Measurements from ENCODE around the gene FTO. TPM values are rescaled to one million over a fixed set of nuclear protein-coding genes. Genes with fewer than 3 reads are reported as not detected.

The FTO gene
- total RNA-seq, 1 experiment from 2014 or later, result 57.4 TPM

GRCh38 chr16:53952215-53953208, 248.6 kb downstream of the FTO start (continued):
- no peak for TF ChIP-seq ZNF425 (CRISPR knock-in tag; conservative IDR thresholded peaks at IDR 0.05)
- TF ChIP-seq TEAD4 (CRISPR knock-in tag; IDR thresholded peaks at IDR 0.05), result no peak
- TF ChIP-seq HMGA2 (CRISPR knock-in tag; IDR thresholded peaks at IDR 0.05), result no peak
- TF ChIP-seq ZNF219 (CRISPR knock-in tag; IDR thresholded peaks at IDR 0.05; ENCODE audit: borderline replicate concordance), result no peak
- TF ChIP-seq CTCF (IDR thresholded peaks at IDR 0.05), result no peak
- TF ChIP-seq ZNF512 (CRISPR knock-in tag; IDR thresholded peaks at IDR 0.05; ENCODE audit: borderline replicate concordance), result no peak

GRCh38 chr16:53953336-53953735, 249.4 kb downstream of the FTO start:
- ChIA-PET POLR2A (no interaction called here), CTCF (no interaction called here)

GRCh38 chr16:53955221-53955875, 251.4 kb downstream of the FTO start:
- no peaks in the 10 kb centered on the region for H3K36me3 Mint-ChIP-seq
- no peak for DNase-seq (ENCODE audit: low spot score)
- no peak for ATAC-seq
- ChIA-PET POLR2A (interaction anchor here (0.6 kb wide), 1 partner anchor 59 kb away, joined by 5 read pairs; no protein-coding TSS in a partner anchor), CTCF (interaction anchor here (0.7 kb wide), 2 partner anchors 287 to 328 kb away, joined by 3 read pairs; no protein-coding TSS in a partner anchor)
- H3K4me1 Mint-ChIP-seq, result 0 out of 2 replicates have a peak, but pooled peaks cover under 1% of the 10 kb centered on the region
- TF ChIP-seq MAX (CRISPR knock-in tag; IDR thresholded peaks at IDR 0.05) (no peak), TP53 (CRISPR knock-in tag; IDR thresholded peaks at IDR 0.05) (no peak), NFE2L1 (CRISPR knock-in tag; IDR thresholded peaks at IDR 0.05) (no peak), CDX4 (CRISPR knock-in tag; IDR thresholded peaks at IDR 0.05; ENCODE audit: borderline replicate concordance) (no peak), CTCF (IDR thresholded peaks at IDR 0.05) (no peak), SOX15 (CRISPR knock-in tag; IDR thresholded peaks at IDR 0.05) (no peak), ATF1 (CRISPR knock-in tag; IDR thresholded peaks at IDR 0.05) (no peak), ZNF219 (CRISPR knock-in tag; IDR thresholded peaks at IDR 0.05; ENCODE audit: borderline replicate concordance) (no peak), USF1 (CRISPR knock-in tag; IDR thresholded peaks at IDR 0.05) (no peak), ZNF121 (CRISPR knock-in tag; IDR thresholded peaks at IDR 0.05) (no peak), ZBTB21 (CRISPR knock-in tag; IDR thresholded peaks at IDR 0.05; ENCODE audit: borderline replicate concordance) (no peak), ZNF232 (CRISPR knock-in tag; IDR thresholded peaks at IDR 0.05) (no peak)
- H3K27me3 Mint-ChIP-seq (ENCODE audit: low read depth), result no peaks in the 10 kb centered on the region
- H3K9me3 Mint-ChIP-seq, result no peaks in the 10 kb centered on the region
- no peak overlapping the region for H3K4me3 Mint-ChIP-seq
- H3K27ac Mint-ChIP-seq, result no peak overlapping the region; the same call in 1 of the 2 replicates

More at GRCh38 chr16:53953336-53953735, 249.4 kb downstream of the FTO start:
- Mint-ChIP-seq H3K4me3 (no peak overlapping the region), H3K27ac (no peak overlapping the region), H3K9me3 (no peaks in the 10 kb centered on the region), H3K36me3 (no peaks in the 10 kb centered on the region), H3K4me1 (0 out of 2 replicates have a peak, but pooled peaks cover 6% of the 10 kb centered on the region), H3K27me3 (ENCODE audit: low read depth) (no peaks in the 10 kb centered on the region)
- no peak for TF ChIP-seq ZNF512 (CRISPR knock-in tag; IDR thresholded peaks at IDR 0.05; ENCODE audit: borderline replicate concordance)
- ATAC-seq, result no peak
- DNase-seq (ENCODE audit: low spot score), result no peak
